ENCODE data around the gene TMC3. TPM values are rescaled to one million over a fixed set of nuclear protein-coding genes. Genes with fewer than 3 reads are reported as not detected.

TMC3 gene
- total and polyA plus RNA-seq, 2 of the 13 experiments (the other 11 are each of a cell fraction or from before 2014, with no cell fraction given), result not detected

DNA sequence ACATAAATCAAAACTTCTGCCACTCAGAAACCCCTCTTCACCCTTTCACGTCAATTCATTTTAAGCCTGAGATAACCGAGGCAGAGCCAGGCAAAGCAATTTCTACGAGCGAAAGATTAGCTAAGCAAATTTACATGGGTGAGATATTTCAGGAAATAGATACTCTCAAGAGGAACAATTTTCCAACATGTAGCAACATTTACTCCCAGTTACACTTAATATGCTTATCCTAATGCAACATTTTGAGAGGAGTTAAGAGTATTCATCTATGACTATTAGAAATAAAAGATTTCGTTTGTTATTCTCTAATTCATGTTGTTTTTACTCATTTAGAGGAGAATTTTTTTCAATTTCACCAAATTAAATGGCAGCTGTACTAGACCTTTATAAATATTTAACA, 837 bp downstream of the TMC3 start:
- H3K27me3 ChIP-seq (ENCODE audit: control insufficient read depth in 1 of 2, insufficient read depth in 2 of 2, low read length in 2 of 2), result no peaks in the 10 kb centered on the region
- no peaks in the 10 kb centered on the region for H3K79me2 ChIP-seq (ENCODE audit: insufficient read depth, low read length)
- H3K9me3 ChIP-seq (ENCODE audit: low read length), result no peaks in the 10 kb centered on the region
- FAIRE-seq (no peak), ATAC-seq (no peak), DNase-seq (ENCODE audit: low spot score) (no peak)
- in situ Hi-C loops (cut with HindIII; ENCODE audit: extremely low pct_ligation_motif_present, low pct_unique_long_range_greater_than_20kb), result no loop called here
- intact Hi-C loops (cut with micrococcal nuclease; ENCODE audit: unreplicated experiment), result no loop called here
- H3K4me2 ChIP-seq (ENCODE audit: low read depth, low read length), result no peak overlapping the region
- BruUV-seq (replicated peaks), result no TSS peak
- no peaks in the 10 kb centered on the region for H4K20me1 ChIP-seq (ENCODE audit: insufficient read depth, low read length)
- ChIA-PET CTCF (ENCODE audit: low intra/inter-chr PET ratio, low total read pairs) (no interaction called here), POLR2A (no interaction called here)
- 58% methylated on average over 5 of the region's 5 CpGs for WGBS (ENCODE audit: low lambda C conversion rate)
- no peak overlapping the region for H2AFZ ChIP-seq (ENCODE audit: low read length)
- H3K4me1 ChIP-seq (ENCODE audit: insufficient read depth, low read length), result no peaks in the 10 kb centered on the region
- no peaks in the 10 kb centered on the region for H3K36me3 ChIP-seq (replicated peaks in 1 of 2; ENCODE audit: control insufficient read depth in 1 of 2, insufficient read depth in 2 of 2, low read length in 2 of 2)
- no peak overlapping the region for H3K4me3 ChIP-seq (replicated peaks in 1 of 3; ENCODE audit: insufficient read depth in 1 of 3, low read depth in 2 of 3, low read length in 3 of 3)
- H3K9ac ChIP-seq (ENCODE audit: insufficient read depth, low read depth, low read length), result no peak overlapping the region
- no peak overlapping the region for H3K27ac ChIP-seq (ENCODE audit: extremely low read length, insufficient read depth, low read length)
- TF ChIP-seq SSRP1 (CRISPR knock-in tag; IDR thresholded peaks at IDR 0.05), result no peak
- TF ChIP-seq ZNF841 (CRISPR knock-in tag; IDR thresholded peaks at IDR 0.05; ENCODE audit: borderline replicate concordance), result no peak
- TF ChIP-seq, protein P1, sequence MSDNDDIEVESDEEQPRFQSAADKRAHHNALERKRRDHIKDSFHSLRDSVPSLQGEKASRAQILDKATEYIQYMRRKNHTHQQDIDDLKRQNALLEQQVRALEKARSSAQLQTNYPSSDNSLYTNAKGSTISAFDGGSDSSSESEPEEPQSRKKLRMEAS (IDR thresholded peaks at IDR 0.05), result no peak
- TF ChIP-seq MIER3 (CRISPR knock-in tag; IDR thresholded peaks at IDR 0.05; ENCODE audit: borderline replicate concordance), result no peak
- TF ChIP-seq, protein P2, sequence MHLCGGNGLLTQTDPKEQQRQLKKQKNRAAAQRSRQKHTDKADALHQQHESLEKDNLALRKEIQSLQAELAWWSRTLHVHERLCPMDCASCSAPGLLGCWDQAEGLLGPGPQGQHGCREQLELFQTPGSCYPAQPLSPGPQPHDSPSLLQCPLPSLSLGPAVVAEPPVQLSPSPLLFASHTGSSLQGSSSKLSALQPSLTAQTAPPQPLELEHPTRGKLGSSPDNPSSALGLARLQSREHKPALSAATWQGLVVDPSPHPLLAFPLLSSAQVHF (CRISPR knock-in tag; IDR thresholded peaks at IDR 0.05), result no peak
- TF ChIP-seq, protein P3, sequence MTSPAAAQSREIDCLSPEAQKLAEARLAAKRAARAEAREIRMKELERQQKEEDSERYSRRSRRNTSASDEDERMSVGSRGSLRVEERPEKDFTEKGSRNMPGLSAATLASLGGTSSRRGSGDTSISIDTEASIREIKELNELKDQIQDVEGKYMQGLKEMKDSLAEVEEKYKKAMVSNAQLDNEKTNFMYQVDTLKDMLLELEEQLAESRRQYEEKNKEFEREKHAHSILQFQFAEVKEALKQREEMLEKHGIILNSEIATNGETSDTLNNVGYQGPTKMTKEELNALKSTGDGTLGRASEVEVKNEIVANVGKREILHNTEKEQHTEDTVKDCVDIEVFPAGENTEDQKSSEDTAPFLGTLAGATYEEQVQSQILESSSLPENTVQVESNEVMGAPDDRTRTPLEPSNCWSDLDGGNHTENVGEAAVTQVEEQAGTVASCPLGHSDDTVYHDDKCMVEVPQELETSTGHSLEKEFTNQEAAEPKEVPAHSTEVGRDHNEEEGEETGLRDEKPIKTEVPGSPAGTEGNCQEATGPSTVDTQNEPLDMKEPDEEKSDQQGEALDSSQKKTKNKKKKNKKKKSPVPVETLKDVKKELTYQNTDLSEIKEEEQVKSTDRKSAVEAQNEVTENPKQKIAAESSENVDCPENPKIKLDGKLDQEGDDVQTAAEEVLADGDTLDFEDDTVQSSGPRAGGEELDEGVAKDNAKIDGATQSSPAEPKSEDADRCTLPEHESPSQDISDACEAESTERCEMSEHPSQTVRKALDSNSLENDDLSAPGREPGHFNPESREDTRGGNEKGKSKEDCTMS (CRISPR knock-in tag; conservative IDR thresholded peaks at IDR 0.05), result no peak
- no peak for TF ChIP-seq HOXD1 (CRISPR knock-in tag; IDR thresholded peaks at IDR 0.05)
- TF ChIP-seq, protein P4, sequence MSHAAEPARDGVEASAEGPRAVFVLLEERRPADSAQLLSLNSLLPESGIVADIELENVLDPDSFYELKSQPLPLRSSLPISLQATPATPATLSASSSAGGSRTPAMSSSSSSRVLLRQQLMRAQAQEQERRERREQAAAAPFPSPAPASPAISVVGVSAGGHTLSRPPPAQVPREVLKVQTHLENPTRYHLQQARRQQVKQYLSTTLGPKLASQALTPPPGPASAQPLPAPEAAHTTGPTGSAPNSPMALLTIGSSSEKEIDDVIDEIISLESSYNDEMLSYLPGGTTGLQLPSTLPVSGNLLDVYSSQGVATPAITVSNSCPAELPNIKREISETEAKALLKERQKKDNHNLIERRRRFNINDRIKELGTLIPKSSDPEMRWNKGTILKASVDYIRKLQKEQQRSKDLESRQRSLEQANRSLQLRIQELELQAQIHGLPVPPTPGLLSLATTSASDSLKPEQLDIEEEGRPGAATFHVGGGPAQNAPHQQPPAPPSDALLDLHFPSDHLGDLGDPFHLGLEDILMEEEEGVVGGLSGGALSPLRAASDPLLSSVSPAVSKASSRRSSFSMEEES (CRISPR knock-in tag; IDR thresholded peaks at IDR 0.05), result no peak
- TF ChIP-seq, protein P5, sequence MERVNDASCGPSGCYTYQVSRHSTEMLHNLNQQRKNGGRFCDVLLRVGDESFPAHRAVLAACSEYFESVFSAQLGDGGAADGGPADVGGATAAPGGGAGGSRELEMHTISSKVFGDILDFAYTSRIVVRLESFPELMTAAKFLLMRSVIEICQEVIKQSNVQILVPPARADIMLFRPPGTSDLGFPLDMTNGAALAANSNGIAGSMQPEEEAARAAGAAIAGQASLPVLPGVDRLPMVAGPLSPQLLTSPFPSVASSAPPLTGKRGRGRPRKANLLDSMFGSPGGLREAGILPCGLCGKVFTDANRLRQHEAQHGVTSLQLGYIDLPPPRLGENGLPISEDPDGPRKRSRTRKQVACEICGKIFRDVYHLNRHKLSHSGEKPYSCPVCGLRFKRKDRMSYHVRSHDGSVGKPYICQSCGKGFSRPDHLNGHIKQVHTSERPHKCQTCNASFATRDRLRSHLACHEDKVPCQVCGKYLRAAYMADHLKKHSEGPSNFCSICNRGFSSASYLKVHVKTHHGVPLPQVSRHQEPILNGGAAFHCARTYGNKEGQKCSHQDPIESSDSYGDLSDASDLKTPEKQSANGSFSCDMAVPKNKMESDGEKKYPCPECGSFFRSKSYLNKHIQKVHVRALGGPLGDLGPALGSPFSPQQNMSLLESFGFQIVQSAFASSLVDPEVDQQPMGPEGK (CRISPR knock-in tag; IDR thresholded peaks at IDR 0.05), result no peak
- TF ChIP-seq EHMT2 (IDR thresholded peaks at IDR 0.05; ENCODE audit: borderline replicate concordance, low read depth, low read length), result no peak
- no peak for TF ChIP-seq MXD4 (CRISPR knock-in tag; IDR thresholded peaks at IDR 0.05)
- TF ChIP-seq, protein P6, sequence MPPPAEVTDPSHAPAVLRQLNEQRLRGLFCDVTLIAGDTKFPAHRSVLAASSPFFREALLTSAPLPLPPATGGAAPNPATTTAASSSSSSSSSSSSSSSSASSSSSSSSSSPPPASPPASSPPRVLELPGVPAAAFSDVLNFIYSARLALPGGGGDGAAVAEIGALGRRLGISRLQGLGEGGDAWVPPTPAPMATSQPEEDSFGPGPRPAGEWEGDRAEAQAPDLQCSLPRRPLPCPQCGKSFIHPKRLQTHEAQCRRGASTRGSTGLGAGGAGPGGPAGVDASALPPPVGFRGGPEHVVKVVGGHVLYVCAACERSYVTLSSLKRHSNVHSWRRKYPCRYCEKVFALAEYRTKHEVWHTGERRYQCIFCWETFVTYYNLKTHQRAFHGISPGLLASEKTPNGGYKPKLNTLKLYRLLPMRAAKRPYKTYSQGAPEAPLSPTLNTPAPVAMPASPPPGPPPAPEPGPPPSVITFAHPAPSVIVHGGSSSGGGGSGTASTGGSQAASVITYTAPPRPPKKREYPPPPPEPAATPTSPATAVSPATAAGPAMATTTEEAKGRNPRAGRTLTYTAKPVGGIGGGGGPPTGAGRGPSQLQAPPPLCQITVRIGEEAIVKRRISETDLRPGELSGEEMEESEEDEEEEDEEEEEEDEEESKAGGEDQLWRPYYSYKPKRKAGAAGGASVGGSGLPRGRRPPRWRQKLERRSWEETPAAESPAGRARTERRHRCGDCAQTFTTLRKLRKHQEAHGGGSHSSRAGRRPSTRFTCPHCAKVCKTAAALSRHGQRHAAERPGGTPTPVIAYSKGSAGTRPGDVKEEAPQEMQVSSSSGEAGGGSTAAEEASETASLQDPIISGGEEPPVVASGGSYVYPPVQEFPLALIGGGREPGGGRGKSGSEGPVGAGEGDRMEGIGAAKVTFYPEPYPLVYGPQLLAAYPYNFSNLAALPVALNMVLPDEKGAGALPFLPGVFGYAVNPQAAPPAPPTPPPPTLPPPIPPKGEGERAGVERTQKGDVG (CRISPR knock-in tag; IDR thresholded peaks at IDR 0.05; ENCODE audit: borderline replicate concordance), result no peak
- no peak for TF ChIP-seq ZNF224 (CRISPR knock-in tag; IDR thresholded peaks at IDR 0.05)
- TF ChIP-seq TOPORS (CRISPR knock-in tag; IDR thresholded peaks at IDR 0.05), result no peak
- no peak for TF ChIP-seq KDM2A (CRISPR knock-in tag; IDR thresholded peaks at IDR 0.05; ENCODE audit: borderline replicate concordance, low read depth)
- no peak for TF ChIP-seq TSC22D2 (CRISPR knock-in tag; IDR thresholded peaks at IDR 0.05; ENCODE audit: borderline replicate concordance)

Data from HepG2 (cell line).